ENCODE results near the gene COX19.

Gene COX19

GRCh38 chr7:979151-979550 is 3.8 kb upstream of the COX19 start:
- no peak overlapping the region for H3K4me3 ChIP-seq (ENCODE audit: control insufficient read depth, low read depth, low read length)
- no peak for DNase-seq (ENCODE audit: low read depth)
- TF ChIP-seq CTCF (IDR thresholded peaks at IDR 0.05; ENCODE audit: control insufficient read depth, insufficient read depth, low read depth, low read length, missing control alignments) = no peak

GRCh38 chr7:978416-979091 is 3.2 kb upstream of the COX19 start:
- no peak for DNase-seq (ENCODE audit: low read depth)
- H3K4me3 ChIP-seq (ENCODE audit: control insufficient read depth, low read depth, low read length) = no peak overlapping the region
- no peak for TF ChIP-seq CTCF (IDR thresholded peaks at IDR 0.05; ENCODE audit: control insufficient read depth, insufficient read depth, low read depth, low read length, missing control alignments)

GRCh38 chr7:978049-978346 is 2.6 kb upstream of the COX19 start:
- TF ChIP-seq CTCF (IDR thresholded peaks at IDR 0.05; ENCODE audit: control insufficient read depth, insufficient read depth, low read depth, low read length, missing control alignments) = no peak

GRCh38 chr7:977326-978048 is 2.1 kb upstream of the COX19 start:
- no peak for DNase-seq (ENCODE audit: low read depth)
- no peak for TF ChIP-seq CTCF (IDR thresholded peaks at IDR 0.05; ENCODE audit: control insufficient read depth, insufficient read depth, low read depth, low read length, missing control alignments)

More at GRCh38 chr7:978049-978346, 2.6 kb upstream of the COX19 start:
- H3K4me3 ChIP-seq (ENCODE audit: control insufficient read depth, low read depth, low read length) = no peak overlapping the region
- no peak for DNase-seq (ENCODE audit: low read depth)

GRCh38 chr7:976901-977325 is 1.6 kb upstream of the COX19 start:
- no peak for DNase-seq (ENCODE audit: low read depth)
- no peak for TF ChIP-seq CTCF (IDR thresholded peaks at IDR 0.05; ENCODE audit: control insufficient read depth, insufficient read depth, low read depth, low read length, missing control alignments)
- H3K4me3 ChIP-seq (ENCODE audit: control insufficient read depth, low read depth, low read length) = no peak overlapping the region

More at GRCh38 chr7:977326-978048, 2.1 kb upstream of the COX19 start:
- no peak overlapping the region for H3K4me3 ChIP-seq (ENCODE audit: control insufficient read depth, low read depth, low read length)

GRCh38 chr7:975702-976473 is 539 bp upstream of the COX19 start:
- TF ChIP-seq CTCF (IDR thresholded peaks at IDR 0.05; ENCODE audit: control insufficient read depth, insufficient read depth, low read depth, low read length, missing control alignments) = no peak
- no peak for DNase-seq (ENCODE audit: low read depth)
- peak overlapping the region; percentile 67 for H3K4me3 ChIP-seq (ENCODE audit: control insufficient read depth, low read depth, low read length)

Measured in AG09309 (cell line).